GM23338 (cell line): Measurements from ENCODE around the gene B4GALT3. TPM values are rescaled to one million over a fixed set of nuclear protein-coding genes. Genes with fewer than 3 reads are reported as not detected.

ENCODE experiments used
- ATAC-seq: fragments of 200-7000 bp; cut with Tn5 transposase; 3 replicates; pipeline ENCODE4 v1.9.1; 2020
- DNase-seq: peaks from one replicate; pipeline ENCODE4 v3.0.0-alpha.2; 2015; ENCODE audit warnings: low spot score
- H2AFZ ChIP-seq: fragments of 200-600 bp; sonication (generic); 2 replicates; pipeline ENCODE4 v1.8.0; 2016; ENCODE audit warnings: antibody characterized with exemption, mild to moderate bottlenecking, moderate library complexity
- H3F3A ChIP-seq: fragments of 200-600 bp; sonication (generic); replicated peaks from 2 replicates; pipeline ENCODE4 v1.8.0; 2017; ENCODE audit warnings: antibody characterized with exemption, mixed run types, low read depth
- H3K27ac ChIP-seq: fragments of 200-600 bp; sonication (generic); 2 replicates; pipeline ENCODE4 v1.6.1; 2016; ENCODE audit warnings: low read depth
- H3K27me3 ChIP-seq: fragments of 200-600 bp; sonication (generic); 2 replicates; pipeline ENCODE4 v1.8.0; 2016; ENCODE audit warnings: mild to moderate bottlenecking, mixed run types, moderate library complexity; ENCODE audit not compliant: insufficient read depth
- H3K36me3 ChIP-seq: fragments of 200-600 bp; sonication (generic); 2 replicates; pipeline ENCODE4 v1.8.0; 2016; ENCODE audit warnings: mild to moderate bottlenecking; ENCODE audit not compliant: insufficient read depth
- H3K4me1 ChIP-seq: fragments of 200-600 bp; sonication (generic); 2 replicates; pipeline ENCODE4 v1.8.0; 2016; ENCODE audit warnings: mild to moderate bottlenecking, moderate library complexity; ENCODE audit not compliant: insufficient read depth
- H3K4me2 ChIP-seq: fragments of 200-600 bp; sonication (generic); 2 replicates; pipeline ENCODE4 v1.7.1; 2017; ENCODE audit warnings: mixed run types
- H3K4me3 ChIP-seq: fragments of 200-600 bp; sonication (generic); 2 replicates; pipeline ENCODE4 v1.6.1; 2016; ENCODE audit warnings: mixed run types
- H3K79me2 ChIP-seq: fragments of 200-600 bp; sonication (generic); replicated peaks from 2 replicates; pipeline ENCODE4 v1.8.0; 2017; ENCODE audit warnings: mild to moderate bottlenecking; ENCODE audit not compliant: insufficient read depth
- H3K9me2 ChIP-seq: fragments of 200-600 bp; sonication (generic); 2 replicates; pipeline ENCODE4 v1.8.0; 2017; ENCODE audit not compliant: insufficient read depth
- H4K20me1 ChIP-seq: fragments of 200-600 bp; sonication (generic); replicated peaks from 2 replicates; pipeline ENCODE4 v1.8.0; 2017; ENCODE audit warnings: mild to moderate bottlenecking; ENCODE audit not compliant: insufficient read depth
- H3K27ac Mint-ChIP-seq: 2 replicates; pipeline ENCODE4 v1.8.0; 2020; ENCODE audit warnings: inconsistent platforms, mild to moderate bottlenecking, moderate library complexity, mixed read lengths
- H3K27me3 Mint-ChIP-seq: 3 replicates; pipeline ENCODE4 v1.8.0; 2022; ENCODE audit warnings: low read depth, mild to moderate bottlenecking, moderate library complexity, mixed read lengths, inconsistent platforms; ENCODE audit not compliant: insufficient read depth, poor library complexity
- H3K36me3 Mint-ChIP-seq: 3 replicates; pipeline ENCODE4 v1.8.0; 2021; ENCODE audit warnings: low read depth, mild to moderate bottlenecking, inconsistent platforms, moderate library complexity, mixed read lengths
- H3K4me1 Mint-ChIP-seq: 3 replicates; pipeline ENCODE4 v1.8.0; 2020; ENCODE audit warnings: mild to moderate bottlenecking, inconsistent platforms, mixed read lengths
- H3K4me3 Mint-ChIP-seq: 3 replicates; pipeline ENCODE4 v1.8.0; 2021; ENCODE audit warnings: moderate library complexity, mild to moderate bottlenecking, inconsistent platforms, mixed read lengths
- H3K9me3 Mint-ChIP-seq: 3 replicates; pipeline ENCODE4 v1.8.0; 2020; ENCODE audit warnings: moderate library complexity, mild to moderate bottlenecking, inconsistent platforms, mixed read lengths
- CREB1 ChIP-seq: fragments of 250-450 bp; sonication (Bioruptor Pico); IDR thresholded peaks from 2 replicates; pipeline ENCODE4 v1.5.0; 2020; ENCODE audit warnings: low read depth, mild to moderate bottlenecking, moderate library complexity
- CTCF ChIP-seq, 2 experiments: fragments of 200-600 bp in 1 of 2; sonication (generic) in 1 of 2; conservative IDR thresholded peaks; 2 replicates each; pipeline versions ENCODE4 v1.5.1 to v1.6.1; 2016 to 2017; ENCODE audit warnings: antibody characterized with exemption in 2 of 2, low read depth in 2 of 2, mild to moderate bottlenecking in 2 of 2, moderate library complexity in 1 of 2
- ETS1 ChIP-seq: IDR thresholded peaks from 2 replicates; pipeline ENCODE4 v1.6.1; 2016; ENCODE audit warnings: antibody characterized with exemption
- EZH2 ChIP-seq: fragments of 200-600 bp; sonication (generic); IDR thresholded peaks from one replicate; pipeline ENCODE4 v1.8.0; 2017; ENCODE audit warnings: antibody characterized with exemption, mild to moderate bottlenecking, low read depth; ENCODE audit not compliant: unreplicated experiment
- EZH2phosphoT487 ChIP-seq: fragments of 200-600 bp; sonication (generic); IDR thresholded peaks from one replicate; pipeline ENCODE4 v1.8.1; 2018; ENCODE audit warnings: antibody characterized with exemption; ENCODE audit not compliant: unreplicated experiment
- JUNB ChIP-seq: IDR thresholded peaks from one replicate; pipeline ENCODE4 v1.6.1; 2016; ENCODE audit warnings: antibody characterized with exemption; ENCODE audit not compliant: unreplicated experiment
- NANOG ChIP-seq: IDR thresholded peaks from 2 replicates; pipeline ENCODE4 v1.6.1; 2016; ENCODE audit warnings: antibody characterized with exemption, borderline replicate concordance
- POLR2AphosphoS5 ChIP-seq: IDR thresholded peaks from 2 replicates; pipeline ENCODE4 v1.6.1; 2016; ENCODE audit warnings: antibody characterized with exemption, low read depth
- REST ChIP-seq: IDR thresholded peaks from one replicate; pipeline ENCODE4 v1.6.1; 2018; ENCODE audit warnings: antibody characterized with exemption; ENCODE audit not compliant: unreplicated experiment
- STAT1 ChIP-seq: IDR thresholded peaks from one replicate; pipeline ENCODE4 v1.6.1; 2016; ENCODE audit warnings: antibody characterized with exemption; ENCODE audit not compliant: unreplicated experiment
- ZNF114 ChIP-seq: fragments of 250-450 bp; sonication (Bioruptor Pico); IDR thresholded peaks from 2 replicates; pipeline ENCODE4 v1.5.0; 2020; ENCODE audit warnings: mild to moderate bottlenecking, moderate library complexity
- ZNF331 ChIP-seq: fragments of 250-450 bp; sonication (Bioruptor Pico); IDR thresholded peaks from 2 replicates; pipeline ENCODE4 v1.5.0; 2020; ENCODE audit warnings: low read depth, mild to moderate bottlenecking, moderate library complexity
- ZNF462 ChIP-seq: fragments of 250-450 bp; sonication (Bioruptor Pico); IDR thresholded peaks from 2 replicates; pipeline ENCODE4 v1.5.0; 2020; ENCODE audit warnings: mild to moderate bottlenecking, moderate library complexity
- polyA plus RNA-seq: library from polyadenylated mRNA; unstranded; fragments of >200 nt; fragmentation: Nextera tagmentation; extraction: Ambion mirVana; gene quantifications from 2 replicates; pipeline ENCODE4 v1.2.1, GENCODE V29; 2016
- total RNA-seq: library from RNA; depleted of rRNA; stranded (reverse); fragments of >200 nt; shearing (Covaris generic); gene quantifications from 2 replicates; pipeline ENCODE4 v1.2.3, GENCODE V29; 2014

B4GALT3 gene
- total and polyA plus RNA-seq, 2 experiments from 2014 or later = 24.2 to 35.8 TPM

- Histone ChIP-seq H3K27me3 (no peaks in the 10 kb centered on the region), H3K4me3 (no peak overlapping the region), H3K9me2 (no peaks in the 10 kb centered on the region), H3K4me2 (no peak overlapping the region), H4K20me1 (peaks cover 6% of the 10 kb centered on the region; the same call in 1 of the 2 replicates), H2AFZ (no peak overlapping the region), H3K36me3 (peaks cover 17% of the 10 kb centered on the region), H3K79me2 (peaks cover 8% of the 10 kb centered on the region), H3F3A (0 out of 2 replicates have a peak, but pooled peaks cover 3% of the 10 kb centered on the region), H3K4me1 (peaks cover 6% of the 10 kb centered on the region; the same call in 1 of the 2 replicates), H3K27ac (no peak overlapping the region)
- DNase-seq = no peak
- peaks cover 8% of the 10 kb centered on the region for H3K27me3 Mint-ChIP-seq
- no peak overlapping the region; the same call in 2 of the 3 replicates for H3K4me3 Mint-ChIP-seq
- H3K9me3 Mint-ChIP-seq = no peaks in the 10 kb centered on the region
- TF ChIP-seq EZH2phosphoT487 (no peak), POLR2AphosphoS5 (no peak), EZH2 (no peak), NANOG (no peak), ETS1 (no peak), ZNF331 (CRISPR knock-in tag) (no peak), CTCF (conservative IDR thresholded peaks at IDR 0.05; ENCODE audit: low read depth in 2 of 2) (no peak), REST (no peak), STAT1 (no peak), ZNF114 (no peak), ZNF462 (no peak), CREB1 (no peak), JUNB (no peak)
- no peak for ATAC-seq
- peaks cover 54% of the 10 kb centered on the region for H3K36me3 Mint-ChIP-seq
- H3K4me1 Mint-ChIP-seq = peaks cover 10% of the 10 kb centered on the region
- H3K27ac Mint-ChIP-seq = no peak overlapping the region
Measured at GRCh38 chr1:161172776-161173376, 4.4 kb downstream of the B4GALT3 start.
